ENCODE results near the gene WNT5A.

Gene WNT5A

DNA sequence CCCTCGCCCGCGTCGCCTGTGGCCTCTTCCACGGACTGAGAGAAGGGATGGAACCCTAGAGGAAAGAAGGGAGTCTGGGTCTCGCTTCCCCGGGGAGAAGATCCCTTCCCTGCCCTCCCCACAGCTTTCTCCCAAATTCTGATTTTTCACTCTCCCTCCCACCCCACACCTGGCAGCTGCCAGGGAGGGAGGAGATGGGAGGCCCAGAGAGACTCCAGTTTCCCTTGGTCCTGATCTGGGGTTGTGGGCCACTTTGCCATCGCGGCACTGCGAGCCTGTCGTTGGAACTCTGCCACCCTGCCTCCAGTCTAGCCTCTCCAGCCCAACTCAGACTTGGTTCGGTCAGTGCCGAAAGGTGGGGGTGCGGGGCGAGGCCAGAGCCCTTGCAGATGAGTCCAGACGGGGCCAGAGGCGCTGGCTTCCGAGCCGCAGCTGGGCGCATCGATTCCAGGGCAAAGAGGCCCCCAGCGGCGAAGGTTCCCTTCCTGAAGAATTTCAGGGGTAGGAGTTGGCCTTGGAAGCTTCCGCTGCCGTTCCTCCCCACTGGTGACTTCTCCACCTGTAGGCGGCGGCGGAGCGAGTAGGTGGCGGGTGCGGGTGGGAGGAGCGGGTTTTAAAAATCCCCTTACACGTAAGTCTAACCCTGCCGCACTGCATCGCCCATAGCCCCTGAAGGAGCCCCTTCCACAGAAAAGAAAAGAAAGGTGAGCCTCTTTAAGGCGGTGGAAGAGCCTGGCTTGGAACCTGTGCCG lies 5.2 kb downstream of the WNT5A start:
- DNase-seq (ENCODE audit: low read depth) = no peak

DNA sequence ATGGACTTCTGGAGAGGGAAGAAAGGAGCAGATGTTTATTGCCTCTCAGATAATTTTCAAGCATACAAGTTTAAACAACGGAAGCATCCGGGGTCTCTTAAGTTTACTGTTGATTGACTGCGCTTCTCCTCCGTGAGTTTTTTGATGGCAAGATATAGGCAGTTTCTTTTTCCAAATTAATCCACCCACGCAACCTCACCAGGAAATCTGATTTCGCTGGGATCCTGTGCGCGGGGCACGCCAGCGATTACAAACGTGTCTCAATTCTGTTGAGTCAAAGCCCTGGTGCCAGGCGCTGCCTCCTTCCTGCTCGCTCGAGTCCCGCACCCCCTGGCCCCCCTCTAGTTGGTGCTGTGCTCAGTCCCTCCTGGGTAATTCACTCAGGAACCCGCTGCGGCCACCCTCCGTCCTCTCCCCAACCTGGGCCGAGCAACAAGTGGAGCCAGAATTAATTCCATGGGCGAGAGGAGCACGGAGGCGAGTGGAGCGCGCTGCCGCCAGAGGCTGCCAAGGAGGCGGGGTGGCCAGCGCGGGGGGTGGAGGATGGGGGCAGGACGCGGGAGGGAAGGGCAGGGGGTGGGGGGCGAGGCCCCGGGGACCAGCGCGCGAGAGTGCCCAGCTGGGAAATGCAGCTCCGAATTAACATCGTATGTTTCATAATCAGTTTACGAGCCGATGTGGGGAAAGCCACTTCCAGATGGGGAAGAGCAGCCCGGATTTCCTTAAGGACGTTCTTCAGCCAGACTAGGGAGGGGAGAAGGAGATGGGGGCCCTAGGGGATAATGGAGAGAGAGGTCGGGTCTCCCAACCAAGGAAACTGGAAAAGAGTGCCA lies 6.0 kb downstream of the WNT5A start:
- no peak for DNase-seq (ENCODE audit: low read depth)

DNA sequence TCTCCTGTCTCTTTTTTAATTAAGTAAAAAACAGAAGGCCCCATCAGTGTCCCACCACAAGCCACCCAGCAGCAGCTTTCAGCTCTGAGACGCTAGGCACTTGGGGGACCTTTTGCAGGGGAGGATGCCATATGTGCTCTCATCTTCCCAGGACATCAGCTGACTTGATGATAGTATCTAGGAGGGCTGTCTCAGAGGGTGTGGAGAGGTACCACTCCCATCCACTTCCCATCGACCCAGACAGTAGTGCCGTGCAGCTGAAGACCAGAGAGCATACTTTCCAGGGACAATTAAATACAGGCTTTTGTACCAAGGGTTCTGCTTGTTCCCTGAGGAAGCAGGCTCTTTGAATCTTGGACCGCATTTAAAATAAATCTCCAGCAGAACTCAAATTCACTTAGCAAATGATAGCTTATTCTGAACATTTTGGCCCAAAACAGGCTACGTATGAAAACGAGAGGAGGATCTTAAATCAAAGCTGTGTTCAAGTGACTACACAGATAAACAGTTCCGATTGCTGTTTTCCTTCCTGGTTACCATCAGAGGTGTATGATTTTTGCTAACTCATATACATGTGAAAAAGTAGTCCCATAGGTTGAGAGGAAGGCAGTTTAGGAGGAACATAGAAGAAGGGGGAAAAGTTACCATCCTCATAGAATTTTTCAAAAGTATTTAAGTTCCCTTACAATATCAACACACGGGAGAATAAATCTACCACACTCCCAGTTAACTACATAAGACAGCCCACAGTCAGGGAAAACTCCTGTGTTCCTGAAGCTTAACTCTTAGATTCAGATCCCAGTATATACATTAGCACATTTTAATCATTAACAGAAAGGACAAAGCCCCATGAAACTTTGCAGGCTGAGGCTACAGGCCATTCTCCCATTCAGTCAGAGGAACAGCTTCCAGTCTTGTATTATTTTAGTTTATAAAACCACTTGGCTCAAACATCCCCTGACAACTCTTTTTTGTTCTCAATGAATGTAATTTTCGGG lies 9.5 kb downstream of the WNT5A start:
- no peak for DNase-seq (ENCODE audit: low read depth)

DNA sequence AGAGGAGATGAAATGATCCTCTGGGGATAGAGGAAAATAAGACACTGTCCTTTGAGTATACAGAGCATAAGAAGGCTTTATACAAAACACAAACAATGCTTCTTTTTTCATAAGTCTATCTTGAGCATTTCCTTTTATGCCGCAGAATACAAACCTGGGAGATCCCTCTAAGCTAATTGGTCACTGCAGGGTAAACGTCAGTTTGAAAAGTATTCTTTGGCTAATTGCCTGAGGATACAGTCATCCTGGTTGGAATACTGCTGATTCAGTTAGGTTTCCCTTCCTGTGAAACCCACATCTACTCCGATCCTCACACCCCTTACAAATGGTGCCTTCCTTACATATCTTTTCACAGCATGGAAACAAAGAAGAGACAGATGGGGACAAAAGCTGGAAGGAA lies 10.6 kb downstream of the WNT5A start:
- DNase-seq (ENCODE audit: low read depth) = no peak

- DNase-seq (ENCODE audit: low read depth) = no peak
Observed at GRCh38 chr3:55474213-55474632, 12.9 kb downstream of the WNT5A start.

GRCh38 chr3:55473788-55474187 lies 13.3 kb downstream of the WNT5A start:
- DNase-seq (ENCODE audit: low read depth) = no peak

DNA sequence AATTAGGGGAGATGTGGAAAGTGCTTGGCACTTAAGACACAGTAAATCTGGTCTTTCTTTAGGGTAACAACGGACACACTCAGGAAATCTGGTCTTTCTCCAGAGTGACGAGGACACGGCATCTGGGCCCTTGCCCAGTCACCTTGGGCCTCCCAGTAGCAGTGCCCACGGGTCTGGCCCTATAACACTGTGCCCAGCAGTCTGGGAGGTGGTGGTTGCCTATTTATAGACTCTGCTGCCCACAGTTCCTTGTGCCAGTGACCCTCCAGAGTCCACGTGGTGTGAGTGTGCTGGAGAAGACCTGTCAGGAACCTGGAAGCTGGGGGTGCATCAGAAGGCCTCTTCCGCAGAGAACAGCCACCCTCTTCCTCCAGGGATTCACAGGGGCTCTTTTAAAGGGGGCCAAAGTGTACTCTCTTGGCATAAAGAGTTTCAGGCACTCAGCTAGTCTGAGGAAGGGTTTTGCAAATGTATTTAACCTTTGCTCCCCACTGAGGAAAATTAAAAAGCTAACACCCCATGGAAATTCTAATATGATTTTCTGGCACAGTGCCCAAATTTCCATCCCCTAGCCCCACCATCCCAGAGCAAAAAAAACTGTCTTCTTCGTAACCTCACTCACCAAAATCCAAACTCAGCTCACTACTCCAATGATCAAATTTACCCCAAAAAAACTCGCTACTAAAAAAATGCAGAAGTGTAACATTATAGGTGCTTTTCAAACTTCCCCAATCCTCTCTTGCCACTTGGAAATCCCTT lies 15.4 kb downstream of the WNT5A start:
- no peak for DNase-seq (ENCODE audit: low read depth)

- no peak for DNase-seq (ENCODE audit: low read depth)
Observed at GRCh38 chr3:55471084-55471483, 16.0 kb downstream of the WNT5A start.

DNA sequence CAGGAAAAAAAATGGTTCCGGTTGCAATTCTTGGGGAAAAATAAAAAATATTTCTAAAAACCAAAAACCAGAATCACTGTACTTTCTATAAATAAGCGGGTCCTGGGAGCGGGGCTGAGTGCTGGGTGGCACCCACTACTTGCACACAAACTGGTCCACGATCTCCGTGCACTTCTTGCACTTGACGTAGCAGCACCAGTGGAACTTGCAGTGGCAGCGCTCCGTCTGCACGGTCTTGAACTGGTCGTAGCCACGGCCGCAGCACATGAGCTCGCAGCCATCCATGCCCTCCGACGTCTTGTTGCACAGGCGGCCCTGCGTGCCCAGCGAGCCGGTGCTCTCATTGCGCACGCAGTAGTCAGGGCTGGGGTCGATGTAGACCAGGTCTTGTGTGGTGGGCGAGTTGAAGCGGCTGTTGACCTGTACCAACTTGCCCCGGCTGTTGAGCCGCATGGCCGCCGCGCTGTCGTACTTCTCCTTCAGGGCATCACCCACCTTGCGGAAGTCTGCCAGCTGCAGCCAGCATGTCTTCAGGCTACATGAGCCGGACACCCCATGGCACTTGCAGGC lies 17.1 kb downstream of the WNT5A start:
- DNase-seq (ENCODE audit: low read depth) = no peak

DNA sequence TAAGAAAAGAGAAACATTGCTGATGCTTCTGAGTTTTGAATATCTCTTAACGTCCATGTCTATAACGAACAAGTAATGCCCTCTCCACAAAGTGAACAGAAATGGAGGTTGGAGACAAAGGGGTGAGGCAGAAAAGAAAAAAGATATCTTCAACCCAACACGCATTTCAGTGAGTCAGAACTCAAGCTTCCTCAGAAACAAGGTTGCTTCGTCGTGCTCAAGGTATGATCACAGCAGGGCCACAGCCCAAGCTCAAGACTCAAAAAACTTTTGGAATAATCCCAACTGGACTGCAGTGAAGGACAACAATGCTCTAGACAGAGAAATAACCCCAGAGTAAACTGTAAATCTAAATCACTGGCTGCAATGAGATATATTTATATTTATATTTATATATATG lies 18.9 kb downstream of the WNT5A start:
- no peak for DNase-seq (ENCODE audit: low read depth)

DNA sequence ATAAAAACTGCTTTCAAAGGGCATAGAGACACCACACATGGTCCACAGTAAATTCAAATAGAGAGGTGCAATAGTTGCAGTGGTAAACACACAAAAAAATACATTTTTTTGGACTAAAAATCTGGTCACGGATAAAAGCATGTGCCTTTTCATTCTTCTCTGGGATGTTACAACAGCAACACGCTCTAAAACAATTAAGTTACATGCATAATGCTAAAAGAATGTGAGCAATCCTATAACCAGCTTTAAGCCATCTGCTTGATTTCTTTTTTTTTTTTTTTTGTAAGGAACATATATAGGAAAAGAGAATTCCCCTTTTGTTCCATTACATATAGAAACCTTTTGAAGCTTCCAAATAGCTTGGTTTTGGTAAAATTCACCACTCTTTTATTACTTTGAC lies 20.0 kb downstream of the WNT5A start:
- DNase-seq (ENCODE audit: low read depth) = no peak

DNA sequence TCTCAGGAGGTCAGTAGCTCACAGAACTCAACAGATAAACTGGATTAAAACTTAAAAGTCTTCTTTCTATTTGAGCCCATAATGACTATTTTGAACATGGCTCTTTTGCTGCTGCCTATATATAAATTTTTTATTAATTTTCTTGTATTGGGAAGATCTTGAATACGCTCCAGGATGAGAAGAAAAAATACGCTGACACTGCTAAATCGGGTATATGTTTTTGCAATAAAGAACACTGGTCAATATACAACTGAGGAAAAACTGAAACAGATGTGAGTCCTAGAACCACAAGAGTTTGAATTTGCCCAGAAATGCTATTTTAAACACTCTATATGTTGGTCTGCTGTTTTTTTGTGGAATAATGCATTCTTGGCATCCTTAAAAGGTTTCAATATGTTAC lies 20.6 kb downstream of the WNT5A start:
- no peak for DNase-seq (ENCODE audit: low read depth)

DNA sequence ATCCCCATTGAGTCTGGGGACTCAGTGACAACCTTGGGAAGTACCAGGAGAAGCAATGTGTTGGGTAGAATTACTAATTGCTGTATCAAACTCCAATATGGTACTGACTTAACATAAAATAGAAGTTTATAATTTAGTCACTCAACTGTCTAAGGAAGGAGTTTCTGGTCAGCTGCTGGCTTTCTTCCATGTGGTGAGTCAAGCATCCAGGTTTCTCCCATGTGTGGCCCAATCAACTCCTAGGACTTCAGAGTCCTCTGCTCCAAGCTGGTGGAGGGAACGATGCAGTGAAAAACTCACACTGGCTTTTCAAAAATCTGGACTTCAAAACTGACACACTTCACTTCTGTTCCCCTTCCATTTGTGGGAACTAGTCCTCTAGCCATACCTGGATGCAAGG lies 25.2 kb downstream of the WNT5A start:
- DNase-seq (ENCODE audit: low read depth) = no peak

DNA sequence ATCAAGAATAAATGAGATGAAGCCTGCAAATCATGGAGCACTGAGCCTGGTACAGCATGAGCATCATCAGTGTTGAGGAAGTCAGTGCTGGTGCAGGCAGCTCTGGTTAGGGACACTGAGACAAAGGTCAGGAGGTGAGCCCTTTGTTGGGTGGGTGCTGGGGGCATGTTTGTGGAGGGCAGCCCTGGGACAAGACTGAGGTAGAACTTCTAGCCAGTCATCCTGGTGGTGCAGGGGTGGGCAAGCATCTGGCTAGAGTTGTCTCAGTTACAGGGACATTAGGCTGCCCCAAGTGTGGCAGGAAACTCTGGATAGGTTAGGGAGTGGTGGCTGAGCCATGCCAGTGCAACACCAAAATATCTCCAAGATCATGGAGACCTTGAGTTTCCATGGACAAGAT lies 27.3 kb downstream of the WNT5A start:
- no peak for DNase-seq (ENCODE audit: low read depth)

- DNase-seq (ENCODE audit: low read depth) = no peak
Observed at GRCh38 chr3:55458181-55458790, 28.8 kb downstream of the WNT5A start.

DNA sequence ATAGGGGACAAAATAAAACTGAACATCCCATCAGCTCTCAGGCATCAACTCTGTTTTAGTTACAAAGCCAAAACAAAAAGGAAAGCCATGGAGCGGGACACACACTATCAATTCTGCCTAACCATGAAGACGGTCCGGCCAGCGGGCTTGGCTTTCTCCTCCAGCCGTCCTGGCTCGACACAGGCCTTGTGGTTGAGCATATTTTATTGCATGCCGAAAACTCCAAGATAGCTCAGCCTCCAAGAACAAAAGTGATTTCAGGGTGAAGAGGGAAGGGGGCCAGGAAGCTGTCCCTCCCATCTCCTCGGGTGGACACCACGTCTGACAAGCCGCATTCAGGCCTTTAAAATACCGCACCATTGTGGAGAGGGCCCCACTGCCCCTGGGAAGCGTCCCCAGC lies 31.2 kb downstream of the WNT5A start:
- DNase-seq (ENCODE audit: low read depth) = no peak

DNA sequence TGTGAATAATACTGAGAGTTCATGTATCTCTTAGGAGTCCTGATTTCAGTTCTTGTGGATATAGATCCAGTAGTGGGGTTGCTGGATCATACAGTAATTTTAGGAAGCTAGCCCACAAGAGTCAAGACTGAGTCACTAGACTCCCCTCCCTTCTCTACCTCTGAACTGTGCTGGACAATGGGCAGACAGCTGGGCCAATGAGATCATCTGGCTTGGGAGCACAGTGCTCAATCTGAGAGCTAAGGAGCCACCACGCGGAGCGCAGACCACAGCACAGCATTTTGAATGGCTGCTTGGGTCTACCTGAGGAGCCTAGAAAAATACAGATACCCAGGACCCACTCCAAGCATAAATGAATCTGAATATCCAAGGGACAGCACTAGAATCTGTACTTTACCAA lies 32.5 kb downstream of the WNT5A start:
- no peak for DNase-seq (ENCODE audit: low read depth)

DNA sequence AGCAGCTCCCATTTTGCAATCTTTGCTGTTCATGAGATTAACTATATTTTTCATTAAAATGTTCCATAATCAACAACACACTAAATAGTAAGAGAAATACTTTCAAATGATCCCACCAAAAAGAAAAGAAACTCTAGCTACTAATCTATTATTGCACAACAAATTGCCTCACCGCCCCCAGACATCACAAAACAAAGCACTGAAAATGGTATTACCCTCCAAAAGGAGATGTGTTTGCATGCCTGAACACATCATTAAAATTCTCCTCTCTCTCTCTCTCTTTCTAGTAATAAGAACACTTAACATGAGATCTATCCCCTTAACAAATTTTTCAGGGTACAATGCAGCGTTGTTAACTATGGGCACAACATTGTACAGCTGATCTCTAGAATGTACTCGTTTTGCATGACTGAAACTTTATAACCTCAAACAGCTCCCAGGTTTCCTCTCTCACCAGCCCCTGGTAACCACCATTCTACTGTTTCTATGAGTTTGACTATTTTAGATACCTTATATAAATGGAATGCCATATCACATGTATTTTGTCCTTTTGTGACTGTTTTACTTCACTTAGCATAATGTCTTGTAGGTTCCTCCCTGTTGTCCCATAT lies 33.1 kb downstream of the WNT5A start:
- DNase-seq (ENCODE audit: low read depth) = no peak

DNA sequence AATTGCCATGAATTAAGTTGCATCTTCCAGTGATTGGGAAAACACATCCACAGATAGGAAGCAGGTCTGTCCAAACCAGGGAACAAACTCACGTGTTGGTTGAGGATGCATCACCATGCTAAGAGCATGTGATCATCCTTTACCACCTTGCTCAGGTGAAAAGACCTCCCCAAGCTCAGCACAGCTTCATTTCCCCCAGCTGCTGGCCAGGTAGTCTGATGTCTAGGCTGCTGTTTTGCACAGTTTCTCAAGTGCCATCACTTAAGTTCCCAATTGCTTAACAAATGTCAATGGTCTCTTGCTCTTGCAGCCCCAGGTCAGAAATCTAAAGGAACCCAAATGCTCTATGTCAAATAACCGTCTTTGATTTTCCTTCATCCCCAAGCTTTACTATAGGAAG lies 34.2 kb downstream of the WNT5A start:
- no peak for DNase-seq (ENCODE audit: low read depth)

DNA sequence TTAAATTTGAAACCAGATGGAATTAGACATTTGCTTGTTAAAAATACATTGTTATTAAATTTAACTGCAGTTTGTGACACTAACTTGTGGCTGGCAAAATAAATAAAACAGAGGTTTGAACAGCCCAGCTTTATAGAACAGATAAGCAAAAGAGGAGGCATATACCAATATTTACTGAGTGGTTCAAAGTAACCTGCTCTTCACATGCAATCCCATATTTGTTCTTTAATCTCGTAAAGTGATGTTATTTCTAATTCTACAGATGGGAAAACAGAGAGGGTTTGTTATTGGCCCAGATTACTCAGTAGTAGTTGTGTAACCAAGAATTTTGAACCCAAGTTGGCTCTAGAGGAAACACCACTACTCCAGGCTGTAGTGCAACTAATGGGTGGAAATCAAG lies 37.6 kb downstream of the WNT5A start:
- no peak for DNase-seq (ENCODE audit: low read depth)
